ENCODE measurements around the gene PTPRC. TPM values are rescaled to one million over a fixed set of nuclear protein-coding genes. Genes with fewer than 3 reads are reported as not detected.
A peak's percentile ranks its signal among the peaks of the same experiment; 100 is the strongest.

The PTPRC gene
- total RNA-seq, 2 donors from 2014 or later = 490 to 545 TPM

- no peaks in the 10 kb centered on the region for H3K27me3 Mint-ChIP-seq (ENCODE audit: low read depth)
- no peaks in the 10 kb centered on the region for H3K36me3 Mint-ChIP-seq (ENCODE audit: insufficient read depth in 2 of 2)
- DNase-seq = no peak
- peaks cover 83% of the 10 kb centered on the region for H3K4me1 Mint-ChIP-seq (ENCODE audit: low read depth)
- ATAC-seq (replicated peaks in 1 of 2) = no peak
- H3K9me3 Mint-ChIP-seq = no peaks in the 10 kb centered on the region
- no peak overlapping the region for H3K4me3 Mint-ChIP-seq
- H3K27ac Mint-ChIP-seq = no peak overlapping the region
Observed at GRCh38 chr1:198607714-198608113, 31.1 kb upstream of the PTPRC start.

- no peaks in the 10 kb centered on the region for H3K27me3 Mint-ChIP-seq (ENCODE audit: low read depth)
- H3K27ac Mint-ChIP-seq = peak overlapping the region; percentile 99
- no peaks in the 10 kb centered on the region for H3K9me3 Mint-ChIP-seq
- no peak for DNase-seq
- peaks cover 89% of the 10 kb centered on the region for H3K4me1 Mint-ChIP-seq (ENCODE audit: low read depth)
- peaks cover 0 to 2% of the 10 kb centered on the region in 2 donors for H3K36me3 Mint-ChIP-seq (ENCODE audit: insufficient read depth in 2 of 2)
- no peak for ATAC-seq (replicated peaks in 1 of 2)
- peak overlapping the region; percentile 84 to 100 for H3K4me3 Mint-ChIP-seq
Observed at GRCh38 chr1:198610362-198610761, 28.5 kb upstream of the PTPRC start.

- Mint-ChIP-seq H3K27ac (peak overlapping the region; percentile 99), H3K27me3 (ENCODE audit: low read depth) (no peaks in the 10 kb centered on the region), H3K4me1 (ENCODE audit: low read depth) (peaks cover 89% of the 10 kb centered on the region), H3K36me3 (ENCODE audit: insufficient read depth in 2 of 2) (peaks cover 1 to 2% of the 10 kb centered on the region in 2 donors), H3K4me3 (peak overlapping the region; percentile 84 to 100), H3K9me3 (no peaks in the 10 kb centered on the region)
- ATAC-seq (replicated peaks in 1 of 2) (peak; percentile 14 to 28), DNase-seq (no peak)
Observed at GRCh38 chr1:198611219-198611618, 27.6 kb upstream of the PTPRC start.

GRCh38 chr1:198612471-198613260, 26.2 kb upstream of the PTPRC start:
- Mint-ChIP-seq H3K4me3 (peak overlapping the region; percentile 84 to 100), H3K9me3 (no peaks in the 10 kb centered on the region), H3K36me3 (ENCODE audit: insufficient read depth in 2 of 2) (peaks cover 1 to 2% of the 10 kb centered on the region in 2 donors), H3K27me3 (ENCODE audit: low read depth) (no peaks in the 10 kb centered on the region), H3K4me1 (ENCODE audit: low read depth) (peaks cover 90% of the 10 kb centered on the region), H3K27ac (peak overlapping the region; percentile 99)
- no peak for DNase-seq
- ATAC-seq (replicated peaks in 1 of 2) = peak; percentile 48 to 59

GRCh38 chr1:198617406-198617805, 21.4 kb upstream of the PTPRC start:
- H3K9me3 Mint-ChIP-seq = no peaks in the 10 kb centered on the region
- H3K27me3 Mint-ChIP-seq (ENCODE audit: low read depth) = no peaks in the 10 kb centered on the region
- DNase-seq (no peak), ATAC-seq (replicated peaks in 1 of 2) (no peak)
- peaks cover 100% of the 10 kb centered on the region for H3K4me1 Mint-ChIP-seq (ENCODE audit: low read depth)
- peak overlapping the region; percentile 3 for H3K27ac Mint-ChIP-seq
- H3K4me3 Mint-ChIP-seq = peak overlapping the region; percentile 2 to 8
- peaks cover 1 to 2% of the 10 kb centered on the region in 2 donors for H3K36me3 Mint-ChIP-seq (ENCODE audit: insufficient read depth in 2 of 2)

- DNase-seq = peak; percentile 50 to 58
- H3K4me1 Mint-ChIP-seq (ENCODE audit: low read depth) = peaks cover 98% of the 10 kb centered on the region
- peak; percentile 70 to 71 for ATAC-seq (replicated peaks in 1 of 2)
Observed at GRCh38 chr1:198619375-198620140, 19.3 kb upstream of the PTPRC start.

GRCh38 chr1:198620218-198620617, 18.6 kb upstream of the PTPRC start:
- ATAC-seq (replicated peaks in 1 of 2) = no peak
- H3K9me3 Mint-ChIP-seq = no peaks in the 10 kb centered on the region

More at GRCh38 chr1:198619375-198620140, 19.3 kb upstream of the PTPRC start:
- Mint-ChIP-seq H3K27me3 (ENCODE audit: low read depth) (no peaks in the 10 kb centered on the region), H3K36me3 (ENCODE audit: insufficient read depth in 2 of 2) (peaks cover 0 to 1% of the 10 kb centered on the region in 2 donors), H3K27ac (peak overlapping the region; percentile 99), H3K9me3 (no peaks in the 10 kb centered on the region), H3K4me3 (peak overlapping the region; percentile 83 to 84)

GRCh38 chr1:198620951-198621824, 17.7 kb upstream of the PTPRC start:
- ATAC-seq (replicated peaks in 1 of 2) (peak; percentile 78 to 79), DNase-seq (peak; percentile 65 to 69)
- H3K9me3 Mint-ChIP-seq = no peaks in the 10 kb centered on the region
- peak overlapping the region; percentile 99 for H3K27ac Mint-ChIP-seq
- no peaks in the 10 kb centered on the region for H3K27me3 Mint-ChIP-seq (ENCODE audit: low read depth)
- no peaks in the 10 kb centered on the region for H3K36me3 Mint-ChIP-seq (ENCODE audit: insufficient read depth in 2 of 2)
- peak overlapping the region; percentile 83 to 84 for H3K4me3 Mint-ChIP-seq
- peaks cover 98% of the 10 kb centered on the region for H3K4me1 Mint-ChIP-seq (ENCODE audit: low read depth)

More at GRCh38 chr1:198620218-198620617, 18.6 kb upstream of the PTPRC start:
- Mint-ChIP-seq H3K4me1 (ENCODE audit: low read depth) (peaks cover 98% of the 10 kb centered on the region), H3K36me3 (ENCODE audit: insufficient read depth in 2 of 2) (peaks cover 0 to 1% of the 10 kb centered on the region in 2 donors), H3K4me3 (peak overlapping the region; percentile 83 to 84), H3K27ac (peak overlapping the region; percentile 99), H3K27me3 (ENCODE audit: low read depth) (no peaks in the 10 kb centered on the region)
- no peak for DNase-seq

GRCh38 chr1:198622001-198622400, 16.8 kb upstream of the PTPRC start:
- no peak for ATAC-seq (replicated peaks in 1 of 2)
- Mint-ChIP-seq H3K36me3 (ENCODE audit: insufficient read depth in 2 of 2) (no peaks in the 10 kb centered on the region), H3K9me3 (no peaks in the 10 kb centered on the region), H3K27me3 (ENCODE audit: low read depth) (no peaks in the 10 kb centered on the region), H3K27ac (peak overlapping the region; percentile 99), H3K4me3 (peak overlapping the region; percentile 83 to 84), H3K4me1 (ENCODE audit: low read depth) (peaks cover 98% of the 10 kb centered on the region)
- DNase-seq = no peak

GRCh38 chr1:198623752-198624647, 14.8 kb upstream of the PTPRC start:
- no peaks in the 10 kb centered on the region for H3K27me3 Mint-ChIP-seq (ENCODE audit: low read depth)
- H3K36me3 Mint-ChIP-seq (ENCODE audit: insufficient read depth in 2 of 2) = no peaks in the 10 kb centered on the region
- peak overlapping the region; percentile 67 to 85 for H3K4me3 Mint-ChIP-seq
- peaks cover 97% of the 10 kb centered on the region for H3K4me1 Mint-ChIP-seq (ENCODE audit: low read depth)
- DNase-seq = peak in 1 of 2 donors; percentile 38
- H3K27ac Mint-ChIP-seq = peak overlapping the region; percentile 89
- ATAC-seq (replicated peaks in 1 of 2) = no peak
- H3K9me3 Mint-ChIP-seq = no peaks in the 10 kb centered on the region

- DNase-seq (no peak), ATAC-seq (replicated peaks in 1 of 2) (no peak)
- peak overlapping the region; percentile 67 to 85 for H3K4me3 Mint-ChIP-seq
- peak overlapping the region; percentile 93 for H3K27ac Mint-ChIP-seq
- H3K9me3 Mint-ChIP-seq = no peaks in the 10 kb centered on the region
- H3K4me1 Mint-ChIP-seq (ENCODE audit: low read depth) = peaks cover 97% of the 10 kb centered on the region
- H3K27me3 Mint-ChIP-seq (ENCODE audit: low read depth) = no peaks in the 10 kb centered on the region
- H3K36me3 Mint-ChIP-seq (ENCODE audit: insufficient read depth in 2 of 2) = no peaks in the 10 kb centered on the region
Observed at GRCh38 chr1:198624648-198624980, 14.2 kb upstream of the PTPRC start.
